PC-9 (cell line): Measurements from ENCODE around the gene ARHGAP42. TPM values are rescaled to one million over a fixed set of nuclear protein-coding genes. Genes with fewer than 3 reads are reported as not detected.

Experiments
- BruUV-seq: library from RNA; stranded (reverse); fragments of 400-500 nt; replicated peaks from 2 replicates; lab custom pipeline; 2021; lab: Mats Ljungman, UMichigan
- CTCF ChIA-PET: fragments of 300-600 bp; sonication (Branson Sonifier 250); formaldehyde crosslinking; loops from one replicate; lab custom pipeline; 2022; ENCODE audit warnings: antibody characterized with exemption; lab: Charles Lee
- POLR2A ChIA-PET: fragments of 300-600 bp; sonication (Branson Sonifier 250); formaldehyde crosslinking; loops from one replicate; lab custom pipeline; 2022; ENCODE audit warnings: antibody characterized with exemption; ENCODE audit not compliant: unreplicated experiment; lab: Charles Lee
- DNase-seq, 2 experiments: peaks; one replicate each; pipeline versions ENCODE4 v3.0.0 to v3.0.0-alpha.2; 2015 to 2022; ENCODE audit warnings: mixed read lengths in 1 of 2
- H2AFZ ChIP-seq: fragments of 200-600 bp; sonication (generic); 2 replicates; pipeline ENCODE4 v1.8.1; 2017; ENCODE audit warnings: antibody characterized with exemption
- H3F3A ChIP-seq: fragments of 200-600 bp; sonication (generic); 2 replicates; pipeline ENCODE4 v1.8.1; 2017; ENCODE audit warnings: antibody characterized with exemption, mild to moderate bottlenecking, low read depth; ENCODE audit not compliant: insufficient read depth
- H3K27ac ChIP-seq: fragments of 200-600 bp; sonication (generic); 2 replicates; pipeline ENCODE4 v1.6.1; 2016; ENCODE audit warnings: mixed run types
- H3K27me3 ChIP-seq: fragments of 200-600 bp; sonication (generic); 2 replicates; pipeline ENCODE4 v1.6.1; 2016; ENCODE audit warnings: low read depth, mixed run types; ENCODE audit not compliant: insufficient read depth
- H3K36me3 ChIP-seq: fragments of 200-600 bp; sonication (generic); 2 replicates; pipeline ENCODE4 v1.6.1; 2016; ENCODE audit warnings: low read depth, mixed run types
- H3K4me1 ChIP-seq: fragments of 200-600 bp; sonication (generic); replicated peaks from 2 replicates; pipeline ENCODE4 v1.6.1; 2016; ENCODE audit warnings: mixed run types; ENCODE audit not compliant: insufficient read depth
- H3K4me2 ChIP-seq: fragments of 200-600 bp; sonication (generic); 2 replicates; pipeline ENCODE4 v1.6.1; 2017; ENCODE audit warnings: mixed run types
- H3K4me3 ChIP-seq: fragments of 200-600 bp; sonication (generic); 2 replicates; pipeline ENCODE4 v1.6.1; 2016; ENCODE audit warnings: mixed run types
- H3K79me2 ChIP-seq: fragments of 200-600 bp; sonication (generic); 2 replicates; pipeline ENCODE4 v1.6.1; 2017; ENCODE audit warnings: low read depth, mixed run types
- H3K9me2 ChIP-seq: fragments of 200-600 bp; sonication (generic); 2 replicates; pipeline ENCODE4 v1.8.1; 2017; ENCODE audit warnings: mild to moderate bottlenecking; ENCODE audit not compliant: insufficient read depth
- H3K9me3 ChIP-seq: fragments of 200-600 bp; sonication (generic); 2 replicates; pipeline ENCODE4 v1.8.1; 2016; ENCODE audit warnings: low read depth; ENCODE audit not compliant: insufficient read depth
- H4K20me1 ChIP-seq: fragments of 200-600 bp; sonication (generic); 2 replicates; pipeline ENCODE4 v1.8.1; 2017; ENCODE audit not compliant: insufficient read depth
- EZH2 ChIP-seq: fragments of 200-600 bp; sonication (generic); IDR thresholded peaks from 2 replicates; pipeline ENCODE4 v1.8.0; 2017; ENCODE audit warnings: antibody characterized with exemption, low read depth
- intact Hi-C: fragments of 100-400 bp; cut with micrococcal nuclease; formaldehyde crosslinking; loops from one replicate; pipeline ENCODE4 v1.10.0; 2022; ENCODE audit not compliant: unreplicated experiment
- total RNA-seq: library from RNA; stranded (reverse); gene quantifications from 2 replicates; pipeline ENCODE4 v1.2.3, GENCODE V29; 2021
- TF ChIP-seq, protein P1 (sequence below): fragments of 200-600 bp; sonication (generic); conservative IDR thresholded peaks from 2 replicates; pipeline ENCODE4 v1.6.1; 2017; ENCODE audit warnings: mixed run types, antibody characterized with exemption, mild to moderate bottlenecking, moderate library complexity

The ARHGAP42 gene
- total RNA-seq, 1 experiment from 2014 or later, result 12.8 TPM

DNA sequence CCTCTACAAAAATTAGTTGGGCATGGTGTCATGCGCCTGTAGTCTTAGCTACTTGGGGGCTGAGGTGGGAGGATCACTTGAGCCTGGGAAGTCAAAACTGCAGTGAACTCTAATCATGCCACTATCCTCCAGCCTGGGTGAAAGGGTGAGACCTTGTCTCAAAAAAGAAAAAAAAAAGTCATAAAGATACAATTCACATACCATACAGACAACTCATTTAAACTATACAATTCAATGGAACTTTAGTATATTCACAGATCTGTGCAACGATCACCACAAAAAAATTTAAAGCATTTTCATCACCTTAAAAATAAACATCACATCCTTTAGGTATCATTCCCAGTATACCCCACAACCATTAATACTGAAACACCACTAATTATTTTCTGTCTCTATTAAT lies 241.3 kb downstream of the ARHGAP42 start:
- Histone ChIP-seq H3K9me2 (no peaks in the 10 kb centered on the region), H3K4me1 (peaks cover 35% of the 10 kb centered on the region), H3F3A (peaks cover 13% of the 10 kb centered on the region; the same call in 1 of the 2 replicates), H3K4me3 (no peak overlapping the region), H3K79me2 (no peaks in the 10 kb centered on the region), H2AFZ (no peak overlapping the region), H3K4me2 (0 out of 2 replicates have a peak overlapping the region, but pooled peaks have one; percentile 5), H3K27ac (peak overlapping the region; percentile 32; the same call in 1 of the 2 replicates), H3K36me3 (no peaks in the 10 kb centered on the region), H3K27me3 (no peaks in the 10 kb centered on the region), H4K20me1 (no peaks in the 10 kb centered on the region), H3K9me3 (no peaks in the 10 kb centered on the region)
- intact Hi-C loops, result loop anchor here (1.0 kb wide), 1 partner anchor 67 kb away; no protein-coding TSS in a partner anchor
- CTCF ChIA-PET, result interaction anchor here (1.0 kb wide), 1 partner anchor 236 kb away, joined by 4 read pairs; no protein-coding TSS in a partner anchor
- peak in 1 of 2 experiments; percentile 79 for DNase-seq
- BruUV-seq, result no TSS peak
- TF ChIP-seq EZH2, result no peak
- TF ChIP-seq, protein P1, sequence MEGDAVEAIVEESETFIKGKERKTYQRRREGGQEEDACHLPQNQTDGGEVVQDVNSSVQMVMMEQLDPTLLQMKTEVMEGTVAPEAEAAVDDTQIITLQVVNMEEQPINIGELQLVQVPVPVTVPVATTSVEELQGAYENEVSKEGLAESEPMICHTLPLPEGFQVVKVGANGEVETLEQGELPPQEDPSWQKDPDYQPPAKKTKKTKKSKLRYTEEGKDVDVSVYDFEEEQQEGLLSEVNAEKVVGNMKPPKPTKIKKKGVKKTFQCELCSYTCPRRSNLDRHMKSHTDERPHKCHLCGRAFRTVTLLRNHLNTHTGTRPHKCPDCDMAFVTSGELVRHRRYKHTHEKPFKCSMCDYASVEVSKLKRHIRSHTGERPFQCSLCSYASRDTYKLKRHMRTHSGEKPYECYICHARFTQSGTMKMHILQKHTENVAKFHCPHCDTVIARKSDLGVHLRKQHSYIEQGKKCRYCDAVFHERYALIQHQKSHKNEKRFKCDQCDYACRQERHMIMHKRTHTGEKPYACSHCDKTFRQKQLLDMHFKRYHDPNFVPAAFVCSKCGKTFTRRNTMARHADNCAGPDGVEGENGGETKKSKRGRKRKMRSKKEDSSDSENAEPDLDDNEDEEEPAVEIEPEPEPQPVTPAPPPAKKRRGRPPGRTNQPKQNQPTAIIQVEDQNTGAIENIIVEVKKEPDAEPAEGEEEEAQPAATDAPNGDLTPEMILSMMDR, result no peak
- POLR2A ChIA-PET, result no interaction called here

DNA sequence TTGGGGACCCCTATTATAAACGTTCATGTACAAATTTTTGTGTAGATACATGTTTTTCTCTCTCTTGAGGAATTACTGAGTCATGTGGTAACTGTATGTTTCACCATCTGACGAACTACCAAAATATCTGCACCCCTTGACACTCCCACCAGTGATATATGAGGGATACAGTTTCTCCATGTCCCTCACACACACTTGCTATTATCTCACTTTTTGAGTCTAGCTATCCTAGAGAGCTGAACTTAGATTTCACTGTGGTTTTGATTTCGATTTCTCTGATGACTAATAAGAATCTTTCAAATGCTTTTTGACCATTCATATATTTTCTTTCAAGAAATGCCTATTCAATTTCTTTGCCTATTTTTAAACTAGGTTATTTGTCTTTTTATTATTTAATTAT lies 242.3 kb downstream of the ARHGAP42 start:
- H3K79me2 ChIP-seq, result no peaks in the 10 kb centered on the region
- H3K9me2 ChIP-seq, result no peaks in the 10 kb centered on the region
- H3K27me3 ChIP-seq, result no peaks in the 10 kb centered on the region
- CTCF ChIA-PET, result interaction anchor here (1.8 kb wide), 1 partner anchor 352 kb away, joined by 4 read pairs; no protein-coding TSS in a partner anchor
- no peak overlapping the region for H3K27ac ChIP-seq
- no peak for DNase-seq
- no peaks in the 10 kb centered on the region for H4K20me1 ChIP-seq
- TF ChIP-seq EZH2, result no peak
- TF ChIP-seq, protein P1, result no peak
- H2AFZ ChIP-seq, result no peak overlapping the region
- peaks cover 35% of the 10 kb centered on the region for H3K4me1 ChIP-seq
- no peaks in the 10 kb centered on the region for H3K9me3 ChIP-seq
- H3K4me3 ChIP-seq, result no peak overlapping the region
- peaks cover 13% of the 10 kb centered on the region; the same call in 1 of the 2 replicates for H3F3A ChIP-seq
- intact Hi-C loops, result no loop called here
- BruUV-seq, result no TSS peak
- no peak overlapping the region for H3K4me2 ChIP-seq
- no peaks in the 10 kb centered on the region for H3K36me3 ChIP-seq
- POLR2A ChIA-PET, result interaction anchor here (0.7 kb wide), 1 partner anchor 245 kb away, joined by 5 read pairs; no protein-coding TSS in a partner anchor

DNA sequence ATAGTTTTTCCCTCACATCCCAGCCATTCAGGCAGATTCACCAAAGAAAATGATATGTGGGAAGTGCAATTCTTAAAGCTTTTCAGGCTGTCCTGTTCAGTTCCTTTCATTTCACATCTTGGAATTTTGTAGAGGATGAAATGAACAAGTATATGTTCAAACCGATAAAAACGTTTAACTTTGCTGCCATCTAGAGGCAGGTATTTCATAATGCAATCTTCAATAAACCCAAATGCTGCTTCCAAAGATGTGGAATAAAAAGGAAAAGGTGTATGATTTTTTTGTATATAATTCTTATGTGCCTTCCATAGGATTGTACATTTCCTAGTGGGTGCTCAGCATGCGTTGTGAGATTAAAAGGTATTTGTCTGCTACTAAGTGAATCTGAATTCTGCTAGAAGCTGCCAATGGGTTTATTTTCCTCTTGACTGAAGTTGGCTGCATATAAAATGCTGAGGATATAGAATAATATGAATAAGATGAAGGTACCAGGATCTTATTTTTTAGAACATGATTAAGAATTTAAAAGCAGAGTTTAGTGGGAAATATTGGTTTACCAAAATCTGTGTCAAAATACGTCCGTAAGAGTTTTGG lies 243.2 kb downstream of the ARHGAP42 start:
- Histone ChIP-seq H3K27ac (no peak overlapping the region), H4K20me1 (no peaks in the 10 kb centered on the region), H3K4me2 (no peak overlapping the region), H3K4me3 (no peak overlapping the region), H3K27me3 (no peaks in the 10 kb centered on the region), H3K79me2 (no peaks in the 10 kb centered on the region), H3F3A (peaks cover 13% of the 10 kb centered on the region; the same call in 1 of the 2 replicates), H3K9me2 (no peaks in the 10 kb centered on the region), H3K9me3 (no peaks in the 10 kb centered on the region), H3K4me1 (peaks cover 35% of the 10 kb centered on the region), H3K36me3 (no peaks in the 10 kb centered on the region), H2AFZ (no peak overlapping the region)
- CTCF ChIA-PET, result interaction anchor here (1.8 kb wide), 1 partner anchor 353 kb away, joined by 4 read pairs; no protein-coding TSS in a partner anchor
- TF ChIP-seq, protein P1, result peak; percentile 90
- no peak for TF ChIP-seq EZH2
- BruUV-seq, result no TSS peak
- DNase-seq, result peak in 1 of 2 experiments; percentile 71
- POLR2A ChIA-PET, result no interaction called here
- intact Hi-C loops, result loop anchor here (1.0 to 5.0 kb wide), 4 partner anchors 154 to 507 kb away; no protein-coding TSS in a partner anchor
